LNCaP clone FGC (cell line): ENCODE results near the gene TLCD5.

Source experiments
- DNase-seq: peaks from one replicate; pipeline ENCODE4 v3.0.0-alpha.2; 2011; ENCODE audit warnings: low read depth
- H3K4me3 ChIP-seq: 2 replicates; pipeline ENCODE4 v1.5.1; 2011; ENCODE audit warnings: mild to moderate bottlenecking, low read depth, low read length, control low read depth
- CTCF ChIP-seq: IDR thresholded peaks from 2 replicates; pipeline ENCODE4 v1.5.1; 2012; ENCODE audit warnings: mild to moderate bottlenecking; ENCODE audit not compliant: control insufficient read depth, insufficient read depth; ENCODE audit errors: extremely low read depth

TLCD5 gene

GRCh38 chr11:120317689-120318480 is 7.2 kb upstream of the TLCD5 start:
- DNase-seq, result no peak
- no peak overlapping the region for H3K4me3 ChIP-seq
- no peak for TF ChIP-seq CTCF

- no peak overlapping the region for H3K4me3 ChIP-seq
- DNase-seq, result no peak
- TF ChIP-seq CTCF, result no peak
Measured at GRCh38 chr11:120318906-120319305, 6.2 kb upstream of the TLCD5 start.

GRCh38 chr11:120326228-120326627 is 1.1 kb downstream of the TLCD5 start:
- DNase-seq, result no peak
- TF ChIP-seq CTCF, result no peak
- peak overlapping the region; percentile 57 for H3K4me3 ChIP-seq

- no peak overlapping the region for H3K4me3 ChIP-seq
- peak; percentile 73 for DNase-seq
Measured at GRCh38 chr11:120326845-120327281, 1.8 kb downstream of the TLCD5 start.

GRCh38 chr11:120327311-120327710 is 2.2 kb downstream of the TLCD5 start:
- no peak for TF ChIP-seq CTCF
- no peak overlapping the region for H3K4me3 ChIP-seq
- DNase-seq, result no peak

More at GRCh38 chr11:120326845-120327281, 1.8 kb downstream of the TLCD5 start:
- TF ChIP-seq CTCF, result no peak

GRCh38 chr11:120329556-120329955 is 4.5 kb downstream of the TLCD5 start:
- no peak for DNase-seq
- no peak for TF ChIP-seq CTCF
- H3K4me3 ChIP-seq, result no peak overlapping the region

- DNase-seq, result no peak
- TF ChIP-seq CTCF, result no peak
- H3K4me3 ChIP-seq, result no peak overlapping the region
Measured at GRCh38 chr11:120330045-120330444, 4.9 kb downstream of the TLCD5 start.
